DMS153 treated with DMSO at 0.1 percent for 48 hours (cell line): ENCODE data around the gene ENPP1.
"Not testable (repeated sequence)": the region's sequence is repeated elsewhere in the genome, so short reads cannot be mapped to it uniquely, and the experiment has no call there.

Experiments
- DNase-seq: peaks from one replicate; lab custom pipeline; 2025; ENCODE audit not compliant: unreplicated experiment; lab: John Stamatoyannopoulos, UW

Gene ENPP1

DNA sequence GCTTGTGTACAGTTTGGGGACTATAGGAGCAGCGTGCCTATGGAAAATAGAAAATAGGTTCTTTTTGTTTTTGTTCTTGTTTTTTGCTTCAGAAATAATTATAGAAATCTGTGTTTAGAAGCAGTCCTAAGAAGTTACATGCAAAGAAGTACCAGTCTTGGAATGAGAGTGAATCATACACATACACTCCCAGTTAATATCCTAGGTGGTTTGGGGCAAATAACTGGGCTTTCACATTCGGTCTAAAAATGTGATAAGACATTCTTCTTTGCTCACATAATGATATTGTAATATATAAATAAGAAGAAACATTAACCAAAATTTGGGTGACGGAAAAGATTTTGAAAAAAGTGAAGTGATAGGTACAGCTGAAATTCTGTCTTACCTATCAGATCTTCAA, 61.0 kb downstream of the ENPP1 start:
- no peak for DNase-seq

DNA sequence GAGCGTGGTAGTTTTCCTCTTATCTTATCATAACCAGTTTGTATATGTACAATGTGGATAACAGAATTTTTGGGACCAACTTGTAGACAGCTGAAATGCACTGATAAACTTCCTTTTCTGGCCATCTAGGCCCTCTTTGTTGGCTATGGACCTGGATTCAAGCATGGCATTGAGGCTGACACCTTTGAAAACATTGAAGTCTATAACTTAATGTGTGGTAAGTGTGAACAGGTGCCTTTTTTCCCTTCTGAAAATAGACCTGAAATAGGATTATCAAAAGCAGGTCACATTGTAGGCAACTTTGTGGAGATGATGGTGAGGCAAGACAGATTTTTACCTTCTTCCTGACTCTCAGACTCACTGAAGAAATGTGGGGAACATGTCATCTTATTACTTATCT, 67.8 kb downstream of the ENPP1 start:
- DNase-seq = no peak

DNA sequence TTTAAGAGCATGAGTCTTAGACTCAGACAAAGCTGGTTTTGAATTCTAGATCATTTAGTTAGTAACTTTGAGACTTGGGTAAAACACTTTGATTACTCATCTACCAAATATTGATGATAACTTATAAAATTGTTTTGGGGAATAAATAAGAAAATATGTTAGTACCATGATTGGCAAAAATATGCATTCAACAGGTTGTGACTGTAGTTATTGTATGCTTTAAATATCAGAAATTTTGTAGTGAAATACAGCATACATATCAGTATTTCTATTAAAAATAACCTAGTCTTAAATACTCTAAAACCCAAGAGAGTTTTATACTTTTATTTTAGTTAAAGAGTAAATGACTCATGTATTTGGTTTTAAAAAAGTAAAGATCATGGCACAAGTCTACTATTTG, 68.7 kb downstream of the ENPP1 start:
- DNase-seq = no peak

DNA sequence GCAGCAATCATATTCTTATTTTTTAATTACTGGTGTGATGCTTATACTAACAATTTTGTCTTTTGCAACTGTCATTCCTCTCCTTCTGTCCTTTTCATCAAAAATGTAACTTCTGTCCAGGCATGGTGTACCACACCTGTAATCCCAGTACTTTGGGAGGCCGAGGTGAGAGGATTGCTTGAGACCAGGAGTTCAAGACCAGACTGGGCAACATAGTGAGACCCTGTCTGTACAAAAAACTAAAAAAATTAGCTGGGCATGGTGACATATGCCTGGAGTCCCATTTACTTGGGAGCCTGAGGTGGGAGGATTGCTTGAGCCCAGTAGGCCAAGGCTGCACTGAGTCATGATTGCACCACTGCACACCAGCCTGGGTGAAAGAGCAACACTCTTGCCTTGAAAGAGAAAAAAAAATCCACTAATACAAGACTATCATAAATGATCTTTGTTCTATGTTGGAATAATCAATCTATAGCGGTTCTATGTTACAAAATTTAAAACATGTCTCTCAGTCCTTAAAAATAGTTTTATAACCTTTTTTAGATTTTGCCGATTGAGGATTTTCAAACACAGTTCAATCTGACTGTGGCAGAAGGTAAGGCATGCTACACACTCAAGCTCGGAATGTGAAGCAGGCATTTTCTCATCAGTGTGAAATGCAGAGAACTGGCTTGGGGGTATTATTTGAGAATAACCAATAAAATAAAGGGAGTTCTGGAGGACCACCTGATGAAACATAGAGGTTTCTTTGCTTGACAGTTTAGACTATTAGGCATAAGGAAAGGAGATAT, 70.4 kb downstream of the ENPP1 start:
- DNase-seq = no peak

DNA sequence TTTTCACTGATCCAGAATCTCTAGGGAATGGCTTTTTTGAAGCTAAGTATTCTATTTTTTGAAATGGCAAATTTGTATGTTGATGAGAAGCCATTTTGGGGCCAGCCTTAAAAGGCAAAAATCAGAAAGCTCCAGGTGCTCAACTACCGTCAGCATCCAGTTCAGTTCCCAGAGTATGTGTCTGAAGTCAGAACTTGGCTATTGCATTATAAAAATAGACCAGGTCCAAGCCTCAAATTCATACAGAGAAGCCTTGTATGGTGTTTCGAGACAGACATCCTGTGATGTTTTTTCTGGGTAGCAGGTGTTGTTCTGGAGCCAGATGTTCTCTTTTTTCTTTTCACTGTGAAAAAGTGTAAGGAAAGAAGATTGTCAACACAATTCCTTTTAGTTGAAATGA, 75.2 kb downstream of the ENPP1 start:
- DNase-seq = no peak

DNA sequence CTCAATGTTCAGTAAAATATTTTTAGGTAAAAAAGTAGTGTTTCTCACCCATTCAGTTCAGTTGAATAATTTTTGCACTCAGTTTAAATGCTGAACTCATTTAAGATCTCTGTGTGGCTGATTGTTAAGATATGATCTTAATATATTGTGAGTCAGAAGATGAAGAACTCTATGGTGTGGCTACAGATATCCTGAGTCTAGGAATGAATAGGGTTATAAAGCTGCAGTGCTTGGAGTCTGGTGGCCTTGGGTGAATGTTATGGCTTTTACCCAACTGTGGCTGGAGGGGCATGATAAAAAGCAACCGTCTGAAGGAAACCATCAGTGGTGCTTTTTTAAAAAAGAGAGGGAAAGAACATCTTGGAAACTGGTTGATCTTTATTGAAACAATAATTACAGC, 77.4 kb downstream of the ENPP1 start:
- no peak for DNase-seq

DNA sequence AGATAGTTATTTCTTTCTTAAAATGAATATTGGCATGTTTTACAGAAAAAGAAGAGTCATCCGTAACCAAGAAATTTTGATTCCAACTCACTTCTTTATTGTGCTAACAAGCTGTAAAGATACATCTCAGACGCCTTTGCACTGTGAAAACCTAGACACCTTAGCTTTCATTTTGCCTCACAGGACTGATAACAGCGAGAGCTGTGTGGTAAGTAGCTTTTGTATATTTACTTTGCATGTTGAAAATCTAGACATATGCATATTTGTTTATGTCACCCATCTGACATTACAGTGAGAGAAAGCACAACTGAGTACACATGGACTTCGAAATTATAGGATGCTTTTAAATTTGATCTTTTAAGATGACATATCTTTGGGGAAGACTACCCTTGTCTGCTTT, 78.7 kb downstream of the ENPP1 start:
- no peak for DNase-seq

DNA sequence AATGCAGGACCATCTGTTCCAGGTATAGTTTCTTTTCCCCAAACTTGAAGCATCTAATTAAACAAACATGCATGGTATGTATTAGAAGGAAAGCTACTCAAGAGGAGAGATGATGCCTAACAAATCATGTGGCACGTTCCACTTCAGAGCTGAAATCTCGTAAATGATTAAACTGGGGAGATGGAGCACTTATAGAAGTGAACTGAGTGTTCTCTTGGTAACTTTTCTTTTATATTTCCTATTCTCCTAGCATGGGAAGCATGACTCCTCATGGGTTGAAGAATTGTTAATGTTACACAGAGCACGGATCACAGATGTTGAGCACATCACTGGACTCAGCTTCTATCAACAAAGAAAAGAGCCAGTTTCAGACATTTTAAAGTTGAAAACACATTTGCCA, 82.3 kb downstream of the ENPP1 start:
- DNase-seq = no peak

DNA sequence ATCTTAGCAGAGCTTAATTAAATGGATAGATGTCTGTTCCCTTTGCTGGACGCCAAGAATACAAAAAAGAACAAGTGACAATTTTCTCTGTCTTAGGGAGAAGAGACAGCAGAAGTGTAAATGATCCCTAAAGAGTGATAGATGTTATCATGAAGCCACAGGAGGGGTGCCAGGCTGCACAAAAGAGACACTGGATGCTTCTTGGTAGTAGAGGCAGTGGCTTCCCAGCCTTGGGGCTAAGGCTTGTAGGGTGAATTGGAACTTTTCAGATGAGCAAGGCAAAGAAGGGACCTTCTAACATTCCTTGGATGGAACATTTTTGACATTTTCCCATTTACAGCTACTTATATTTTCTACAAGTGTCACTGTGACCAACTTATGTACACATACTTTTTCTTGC, 85.4 kb downstream of the ENPP1 start:
- no peak for DNase-seq

DNA sequence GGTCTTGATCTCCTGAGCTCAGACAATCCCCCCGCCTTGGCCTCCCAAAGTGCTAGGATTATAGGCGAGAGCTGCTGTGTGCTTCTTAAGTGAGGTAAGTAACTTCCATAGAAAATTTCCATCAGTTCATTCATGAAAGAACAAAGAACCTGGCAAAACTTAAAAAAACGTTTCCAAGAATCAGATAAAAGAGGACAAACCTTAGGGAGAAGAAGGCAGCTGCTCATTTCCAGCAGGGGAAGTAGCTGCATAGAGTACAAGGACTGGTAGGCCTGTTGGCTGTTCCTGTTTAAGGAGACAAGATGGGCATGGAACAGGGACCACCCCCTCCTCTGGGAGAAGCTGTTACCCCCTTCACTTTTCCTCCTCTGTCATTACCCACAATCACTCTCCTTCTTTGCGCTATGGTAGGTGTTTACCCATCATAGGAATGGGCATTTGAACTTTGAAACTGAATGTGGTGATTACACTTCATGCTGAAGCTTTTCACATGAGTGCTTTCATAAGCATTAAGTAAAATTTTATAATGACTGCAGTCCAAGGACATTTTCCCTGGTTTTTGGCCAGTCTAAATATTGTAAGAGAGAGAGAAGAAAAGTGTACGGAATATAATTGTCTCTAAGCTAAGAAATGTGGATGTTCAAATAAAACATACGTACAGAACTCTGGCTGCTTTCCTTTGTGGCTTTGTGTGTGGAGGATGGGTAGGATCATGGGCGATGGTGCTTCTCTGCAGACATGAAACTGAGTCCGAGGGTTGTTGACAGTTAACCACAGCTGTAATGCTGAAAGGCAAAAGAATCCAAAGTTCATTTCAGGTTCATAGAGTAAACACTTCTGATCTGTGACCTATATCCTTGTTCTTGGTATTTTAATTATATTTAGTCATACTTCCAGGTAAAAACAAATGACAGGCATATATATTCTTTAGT, 86.9 kb downstream of the ENPP1 start:
- DNase-seq = no peak

DNA sequence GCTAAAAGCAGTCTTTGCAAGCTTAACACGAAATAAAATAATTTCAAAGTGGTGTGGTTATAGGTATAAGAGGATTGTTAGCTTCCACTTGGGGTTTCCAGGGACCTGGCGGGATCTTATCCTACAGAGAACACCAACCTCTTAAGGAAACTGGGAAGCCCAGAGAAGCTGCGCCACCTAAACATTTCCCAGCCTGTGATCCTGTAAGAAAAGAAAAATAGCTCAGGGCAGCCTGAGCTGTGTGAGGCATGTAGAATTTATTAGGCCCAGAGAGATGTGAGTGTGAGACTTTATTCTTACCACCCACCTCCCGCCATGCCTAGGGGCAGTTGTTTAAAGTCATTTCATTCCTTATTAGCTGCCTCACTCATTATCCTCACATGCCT, 89.2 kb downstream of the ENPP1 start:
- DNase-seq = no peak

DNA sequence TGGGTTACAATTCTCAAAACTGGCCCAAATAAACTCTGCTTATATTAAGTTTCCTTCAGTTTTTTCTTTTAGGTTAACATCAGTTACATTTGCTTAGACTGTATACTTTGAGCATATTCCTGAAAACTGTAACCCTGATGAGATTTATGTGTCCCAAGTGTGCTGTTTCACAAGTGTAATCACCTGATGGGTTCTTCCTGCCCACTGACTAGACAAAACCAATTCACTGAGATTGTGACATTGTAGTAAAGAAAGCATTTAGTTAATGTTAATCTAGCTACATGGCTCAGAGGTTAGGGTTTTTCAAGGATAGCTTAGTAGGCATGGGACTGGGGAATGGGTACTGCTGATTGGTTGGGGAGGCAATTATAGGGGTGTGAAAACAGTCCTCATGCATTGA, 89.8 kb downstream of the ENPP1 start:
- DNase-seq = no peak

DNA sequence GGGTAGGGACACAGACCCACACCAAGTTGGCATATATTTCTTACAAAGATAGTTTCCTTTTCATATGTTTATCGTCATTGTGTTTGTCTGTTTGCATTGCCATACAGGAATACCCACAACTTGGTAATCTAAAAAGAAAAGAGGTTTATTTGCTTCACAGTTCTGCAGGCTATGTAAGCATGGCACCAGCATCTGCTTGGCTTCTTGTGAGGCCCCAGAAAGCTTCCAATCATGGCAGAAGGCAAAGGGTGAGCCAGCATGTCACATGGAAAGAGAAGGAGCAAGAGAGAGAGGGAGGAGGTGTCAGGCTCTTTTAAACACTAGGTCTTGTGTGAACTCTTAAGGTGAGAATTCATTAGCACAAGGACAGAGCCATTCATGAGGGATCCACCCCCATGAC, 90.9 kb downstream of the ENPP1 start:
- DNase-seq = no peak

DNA sequence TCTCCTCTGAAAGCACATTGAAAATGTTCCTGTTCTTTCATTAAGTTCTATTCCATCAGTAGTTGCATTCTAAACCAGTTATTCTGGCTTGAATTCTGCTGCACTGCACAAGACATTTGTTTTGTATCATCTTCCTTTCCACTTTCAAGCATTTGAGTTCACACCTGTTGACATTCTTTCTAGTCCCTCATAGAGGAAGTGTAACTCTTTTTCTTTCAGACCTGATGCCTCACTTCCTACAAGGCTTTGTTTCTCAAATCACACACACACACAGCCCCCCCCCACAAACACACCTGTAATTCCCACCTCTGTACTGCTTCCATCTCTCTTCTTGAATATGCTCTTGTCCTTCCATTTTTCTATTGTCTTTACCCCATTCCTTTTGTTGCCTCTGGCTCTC, 92.4 kb downstream of the ENPP1 start:
- DNase-seq = no peak

DNA sequence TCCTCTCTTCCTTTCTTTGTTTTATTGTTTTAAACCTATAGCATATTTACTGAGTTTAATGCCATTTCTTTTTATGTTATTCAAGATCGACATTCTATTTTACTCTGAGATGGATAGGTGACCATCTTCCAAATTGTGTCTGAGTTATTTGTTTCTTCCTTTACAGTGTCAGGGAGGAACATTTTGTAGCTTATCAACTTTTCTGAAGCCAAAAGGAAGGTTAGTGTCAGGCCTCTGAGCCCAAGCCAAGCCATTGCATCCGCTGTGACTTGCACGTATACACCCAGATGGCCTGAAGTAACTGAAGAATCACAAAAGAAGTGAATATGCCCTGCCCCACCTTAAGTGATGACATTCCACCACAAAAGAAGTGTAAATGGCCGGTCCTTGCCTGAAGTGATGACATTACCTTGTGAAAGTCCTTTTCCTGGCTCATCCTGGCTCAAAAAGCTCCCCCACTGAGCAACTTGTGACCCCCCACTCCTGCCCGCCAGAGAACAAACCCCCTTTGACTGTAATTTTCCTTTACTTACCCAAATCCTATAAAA, 93.6 kb downstream of the ENPP1 start:
- not testable (repeated sequence) for DNase-seq

DNA sequence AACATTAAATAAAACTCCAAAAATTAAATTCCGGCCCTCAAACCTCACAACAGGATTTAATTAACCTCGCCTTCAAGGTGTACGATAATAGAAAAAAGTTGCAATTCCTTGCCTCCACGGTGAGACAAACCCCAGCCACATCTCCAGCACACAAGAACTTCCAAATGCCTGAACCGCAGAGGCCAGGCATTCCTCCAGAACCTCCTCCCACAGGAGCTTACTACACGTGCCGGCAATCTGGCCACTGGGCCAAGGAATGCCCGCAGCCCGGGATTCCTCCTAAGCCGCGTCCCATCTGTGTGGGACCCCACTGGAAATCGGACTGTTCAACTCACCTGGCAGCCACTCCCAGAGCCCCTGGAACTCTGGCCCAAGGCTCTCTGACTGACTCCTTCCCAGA, 95.9 kb downstream of the ENPP1 start:
- DNase-seq = not testable (repeated sequence)

DNA sequence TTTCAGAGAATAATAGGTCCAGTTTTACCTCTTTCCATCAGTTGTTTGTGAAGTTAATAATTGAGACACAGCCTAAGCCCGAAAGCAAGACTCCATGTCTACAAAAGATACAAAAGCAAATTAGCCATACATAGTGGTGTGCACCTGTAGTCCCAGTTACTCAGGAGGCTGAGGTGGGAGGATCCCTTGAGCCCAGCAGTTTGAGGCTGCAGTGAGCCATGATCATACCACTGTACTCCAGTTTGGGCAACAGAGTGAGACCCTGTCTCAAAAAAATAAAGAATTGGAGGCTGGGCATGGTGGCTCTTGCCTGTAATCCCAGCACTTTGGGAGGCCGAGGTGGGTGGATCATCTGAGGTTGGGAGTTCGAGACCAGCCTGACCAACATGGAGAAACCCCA, 101.0 kb downstream of the ENPP1 start:
- DNase-seq = not testable (repeated sequence)

DNA sequence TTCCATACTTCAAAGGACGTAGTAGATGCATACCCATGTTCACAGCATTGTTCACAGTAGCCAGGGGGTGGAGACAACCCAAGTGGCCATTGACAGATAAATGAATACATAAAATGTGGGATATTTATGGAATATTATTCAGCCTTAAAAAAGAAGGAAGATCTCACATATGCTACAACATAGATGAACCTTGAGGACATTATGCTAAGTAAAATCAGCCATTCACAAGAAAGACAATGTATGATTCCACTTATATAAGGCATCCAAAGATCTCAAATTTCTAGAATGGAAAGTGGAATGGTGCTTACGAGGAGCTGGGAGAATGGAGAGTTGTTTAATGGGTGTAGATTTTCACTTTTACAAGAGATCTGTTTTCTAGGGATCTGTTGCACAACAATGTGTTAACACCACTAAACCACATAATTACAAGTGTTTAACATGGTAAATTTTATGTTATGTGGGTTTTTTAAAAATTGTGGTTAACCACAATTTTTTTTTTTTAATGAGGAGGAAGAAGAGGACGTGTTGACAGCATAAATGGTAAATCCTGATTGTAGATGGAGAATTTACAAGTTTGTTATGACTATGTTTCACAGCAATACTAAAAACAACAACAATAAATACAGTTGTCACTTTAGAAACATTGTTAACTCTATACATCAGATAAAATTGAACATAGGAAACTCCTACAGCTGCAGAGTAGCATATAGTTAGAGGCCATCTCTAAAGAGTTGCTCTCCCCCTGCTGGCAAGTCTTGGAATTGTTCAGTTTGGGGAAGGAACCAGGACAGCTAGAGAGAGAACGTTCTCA, 101.8 kb downstream of the ENPP1 start:
- peak; percentile 77 for DNase-seq

DNA sequence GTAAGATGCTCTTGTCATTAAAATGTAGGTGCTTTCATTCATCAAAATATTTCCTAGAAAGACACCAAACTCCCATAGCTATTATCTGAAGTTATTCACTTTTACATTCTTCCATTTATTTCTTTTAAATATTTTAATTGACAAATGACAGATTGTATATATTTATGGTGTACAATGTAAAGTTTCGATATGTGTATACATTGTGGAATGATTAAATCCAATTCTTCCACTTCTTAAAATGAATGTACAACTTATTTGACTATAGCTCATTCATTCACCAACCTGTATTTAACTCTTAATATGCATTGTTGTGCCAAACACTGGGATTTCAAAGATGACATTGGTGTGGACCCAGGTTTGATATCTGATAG, 102.4 kb downstream of the ENPP1 start:
- no peak for DNase-seq

DNA sequence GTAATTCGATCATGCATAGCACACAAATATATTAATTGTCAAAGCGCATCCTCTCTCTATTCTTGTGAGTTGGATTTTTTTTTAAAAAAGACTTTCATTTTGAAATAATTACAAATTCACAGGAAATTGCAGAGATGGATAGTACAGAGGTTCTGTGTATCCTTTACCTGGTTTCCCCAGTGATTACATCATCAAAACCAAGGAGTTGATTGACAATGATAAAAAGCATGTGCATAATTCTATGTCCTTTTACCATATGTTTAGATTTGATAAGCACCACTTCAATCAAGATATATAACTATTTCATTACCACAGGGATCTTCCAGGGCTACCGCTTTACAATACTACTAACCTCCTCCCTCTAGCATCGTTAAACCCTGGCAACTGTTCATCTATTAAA, 103.1 kb downstream of the ENPP1 start:
- DNase-seq = peak; percentile 24

DNA sequence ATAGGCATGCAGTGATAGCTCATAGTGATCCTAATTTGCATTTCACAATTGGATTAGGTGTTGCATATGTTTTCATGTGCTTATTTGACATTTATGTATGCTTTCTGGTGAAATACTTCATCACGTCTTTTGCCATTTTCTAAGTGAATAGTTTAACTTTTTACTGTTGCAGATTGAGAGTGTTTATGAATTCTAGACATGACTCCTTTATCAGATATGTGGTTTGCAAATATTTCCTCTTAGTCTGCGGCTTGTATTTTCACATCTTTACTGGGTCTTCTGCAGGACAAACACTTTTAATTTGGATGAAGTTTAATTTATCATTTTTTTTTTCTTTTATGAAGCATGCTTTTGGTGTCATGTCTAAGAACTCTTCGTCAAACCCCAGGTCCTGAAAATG, 104.1 kb downstream of the ENPP1 start:
- DNase-seq = no peak
